SK-N-SH (cell line): ENCODE measurements around the gene PRKAA2. TPM values are rescaled to one million over a fixed set of nuclear protein-coding genes. Genes with fewer than 3 reads are reported as not detected.

ENCODE experiments used
- CTCF ChIA-PET: fragments of 300-600, 350-600 bp; formaldehyde crosslinking; extraction: SDS; loops from one replicate; lab custom pipeline; 2021; lab: Yijun Ruan, JAX
- POLR2A ChIA-PET: fragments of 350-600 bp; sonication (Branson Sonifier 250); formaldehyde crosslinking; extraction: SDS; loops from one replicate; lab custom pipeline; 2020; ENCODE audit warnings: antibody characterized with exemption, inconsistent platforms; lab: Yijun Ruan, JAX
- DNase-seq: peaks from one replicate; pipeline ENCODE4 v3.0.0; 2012
- H2AFZ ChIP-seq: fragments of 200-600 bp; sonication (generic); 2 replicates; pipeline ENCODE4 v1.8.1; 2016; ENCODE audit warnings: antibody characterized with exemption, mild to moderate bottlenecking, low read depth
- H3F3A ChIP-seq: fragments of 200-600 bp; sonication (generic); replicated peaks from 2 replicates; pipeline ENCODE3; 2016; ENCODE audit warnings: antibody characterized with exemption, mild to moderate bottlenecking; ENCODE audit not compliant: insufficient read depth
- H3K27ac ChIP-seq, 2 experiments: fragments of 200-500 bp in 1 of 2; fragments of 200-600 bp in 1 of 2; sonication (Bioruptor generic) in 1 of 2; sonication (generic), shearing (Covaris generic) in 1 of 2; 2 replicates each; pipeline versions ENCODE4 v1.5.1 to v1.6.1; 2014 to 2016; ENCODE audit warnings: low read depth in 2 of 2, inconsistent platforms in 1 of 2, low read length in 1 of 2, mild to moderate bottlenecking in 1 of 2, mixed read lengths in 1 of 2
- H3K27me3 ChIP-seq: fragments of 200-600 bp; sonication (generic), shearing (Covaris generic); 2 replicates; pipeline ENCODE4 v1.6.1; 2016; ENCODE audit warnings: mixed run types; ENCODE audit not compliant: insufficient read depth
- H3K36me3 ChIP-seq, 2 experiments: fragments of 200-500 bp in 1 of 2; fragments of 200-600 bp in 1 of 2; sonication (Bioruptor generic) in 1 of 2; sonication (generic) in 1 of 2; replicated peaks in 1 of 2; 2 replicates each; pipeline versions ENCODE3 to v1.5.1; 2014 to 2016; ENCODE audit warnings: low read length in 1 of 2, mild to moderate bottlenecking in 1 of 2; ENCODE audit not compliant: insufficient read depth in 2 of 2, control insufficient read depth in 1 of 2
- H3K4me1 ChIP-seq, 2 experiments: fragments of 200-500 bp in 1 of 2; fragments of 200-600 bp in 1 of 2; sonication (Bioruptor generic) in 1 of 2; sonication (generic), shearing (Covaris generic) in 1 of 2; 2 replicates each; pipeline versions ENCODE4 v1.5.1 to v1.6.1; 2014 to 2016; ENCODE audit warnings: low read depth in 1 of 2, low read length in 1 of 2, mixed run types in 1 of 2; ENCODE audit not compliant: insufficient read depth in 2 of 2, control insufficient read depth in 1 of 2
- H3K4me2 ChIP-seq: fragments of 200-600 bp; sonication (generic), shearing (Covaris generic); 2 replicates; pipeline ENCODE4 v1.6.1; 2017; ENCODE audit warnings: mixed run types
- H3K4me3 ChIP-seq, 2 experiments: fragments of 200-500 bp in 1 of 2; fragments of 200-600 bp in 1 of 2; sonication (Bioruptor generic) in 1 of 2; sonication (generic), shearing (Covaris generic) in 1 of 2; 2 replicates each; pipeline versions ENCODE4 v1.5.1 to v1.8.1; 2014 to 2016; ENCODE audit warnings: low read depth in 2 of 2, inconsistent platforms in 1 of 2, low read length in 1 of 2, mild to moderate bottlenecking in 1 of 2, mixed read lengths in 1 of 2, moderate library complexity in 1 of 2
- H3K79me2 ChIP-seq: fragments of 200-600 bp; sonication (generic); 2 replicates; pipeline ENCODE4 v1.8.1; 2017; ENCODE audit warnings: mild to moderate bottlenecking; ENCODE audit not compliant: insufficient read depth
- H3K9ac ChIP-seq: fragments of 200-600 bp; sonication (generic); 2 replicates; pipeline ENCODE4 v1.6.1; 2017; ENCODE audit warnings: mixed run types
- H3K9me2 ChIP-seq: fragments of 200-600 bp; sonication (generic); 2 replicates; pipeline ENCODE4 v1.6.1; 2017; ENCODE audit warnings: mixed run types
- H3K9me3 ChIP-seq: fragments of 200-600 bp; sonication (generic); 2 replicates; pipeline ENCODE4 v1.6.1; 2017; ENCODE audit warnings: mixed run types, mild to moderate bottlenecking, moderate library complexity
- H4K20me1 ChIP-seq: fragments of 200-600 bp; sonication (generic); 2 replicates; pipeline ENCODE4 v1.6.1; 2017; ENCODE audit warnings: mild to moderate bottlenecking, mixed run types; ENCODE audit not compliant: insufficient read depth
- CHD2 ChIP-seq: fragments of 150-350 bp; IDR thresholded peaks from 2 replicates; pipeline ENCODE4 v1.6.1; 2018; ENCODE audit warnings: low read length; ENCODE audit not compliant: partially characterized antibody
- FOSL2 ChIP-seq: IDR thresholded peaks from 2 replicates; pipeline ENCODE4 v1.4.0; 2012; ENCODE audit warnings: low read depth, mild to moderate bottlenecking, moderate library complexity, borderline replicate concordance
- GABPA ChIP-seq: IDR thresholded peaks from 2 replicates; pipeline ENCODE4 v1.4.0; 2012; ENCODE audit warnings: low read depth, mild to moderate bottlenecking
- JUND ChIP-seq: IDR thresholded peaks from 2 replicates; pipeline ENCODE4 v1.4.0; 2012
- MEF2A ChIP-seq: IDR thresholded peaks from 2 replicates; pipeline ENCODE4 v1.4.0; 2012; ENCODE audit warnings: low read depth, borderline replicate concordance
- NFIC ChIP-seq: IDR thresholded peaks from 2 replicates; pipeline ENCODE4 v1.4.0; 2012; ENCODE audit warnings: borderline replicate concordance
- NRF1 ChIP-seq: IDR thresholded peaks from 2 replicates; pipeline ENCODE4 v1.6.1; 2012; ENCODE audit warnings: low read depth, mild to moderate bottlenecking, low read length
- POLR2AphosphoS5 ChIP-seq: IDR thresholded peaks from 2 replicates; pipeline ENCODE4 v1.6.1; 2012; ENCODE audit warnings: low read depth, low read length
- RAD21 ChIP-seq: IDR thresholded peaks from 2 replicates; pipeline ENCODE4 v1.6.1; 2012; ENCODE audit warnings: mild to moderate bottlenecking, low read length
- RFX5 ChIP-seq: IDR thresholded peaks from 2 replicates; pipeline ENCODE4 v1.6.1; 2012; ENCODE audit warnings: mild to moderate bottlenecking, improper control_type of control experiment, low read length
- SIN3A ChIP-seq: IDR thresholded peaks from 2 replicates; pipeline ENCODE4 v1.6.1; 2012; ENCODE audit warnings: low read depth, mild to moderate bottlenecking, low read length, moderate library complexity, borderline replicate concordance
- TAF1 ChIP-seq: IDR thresholded peaks from 2 replicates; pipeline ENCODE4 v1.6.1; 2012; ENCODE audit warnings: low read depth, mild to moderate bottlenecking, low read length, moderate library complexity, borderline replicate concordance
- TCF12 ChIP-seq: IDR thresholded peaks from 2 replicates; pipeline ENCODE4 v1.4.0; 2012
- YY1 ChIP-seq: IDR thresholded peaks from 2 replicates; pipeline ENCODE4 v1.4.0; 2012; ENCODE audit warnings: low read depth, mild to moderate bottlenecking
- WGBS: methylation state at CpG from one replicate; pipeline ENCODE4 v1.1.6; 2017; ENCODE audit warnings: low lambda C conversion rate; 5-methylcytosine and 5-hydroxymethylcytosine counted together
- polyA plus RNA-seq, 3 experiments: library from polyadenylated mRNA; depleted of rRNA; stranded (reverse); fragments of >200 nt; gene quantifications; 2 replicates each; pipeline ENCODE4 v1.2.3, GENCODE V29; 2012
- TF ChIP-seq, protein P1 (sequence below): IDR thresholded peaks from 2 replicates; pipeline ENCODE4; 2012
- TF ChIP-seq, protein P2 (sequence below): IDR thresholded peaks from 2 replicates; pipeline ENCODE4 v1.4.0; 2012; ENCODE audit warnings: low read depth
- TF ChIP-seq, protein P3 (sequence below): fragments of 200-600 bp; sonication (generic); IDR thresholded peaks from 2 replicates; pipeline ENCODE4 v1.6.1; 2017; ENCODE audit warnings: antibody characterized with exemption, mild to moderate bottlenecking, moderate library complexity
- TF ChIP-seq, protein P4 (sequence below): IDR thresholded peaks from 2 replicates; pipeline ENCODE4 v1.4.0; 2012; ENCODE audit warnings: low read depth, borderline replicate concordance
- TF ChIP-seq, protein P5 (sequence below): fragments of 150-350 bp; IDR thresholded peaks from 2 replicates; pipeline ENCODE4 v1.6.1; 2016; ENCODE audit warnings: mild to moderate bottlenecking, low read depth, low read length

PRKAA2 gene
- polyA plus RNA-seq, 1 of the 3 experiments (the other 2 are of a cell fraction), result 1.5 TPM

DNA sequence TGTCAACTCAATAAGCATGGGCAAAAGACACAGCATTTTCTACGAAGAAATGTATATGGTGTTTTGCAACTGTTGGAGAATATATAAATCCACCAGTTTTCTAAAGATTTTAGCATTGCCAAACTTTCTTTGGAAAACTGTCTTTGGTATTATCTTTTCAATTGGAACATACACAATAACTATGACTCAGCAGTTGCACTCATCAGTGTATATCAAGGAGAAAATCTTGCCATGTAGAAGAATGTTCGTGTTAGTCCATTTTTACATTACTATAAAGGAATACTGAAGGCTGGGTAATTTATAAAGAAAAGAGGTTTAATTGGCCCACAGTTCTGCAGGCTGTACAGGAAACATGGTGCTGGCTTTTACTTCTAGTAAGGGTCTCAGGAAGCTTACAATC lies 41.1 kb downstream of the PRKAA2 start:
- no peaks in the 10 kb centered on the region for H4K20me1 ChIP-seq
- H3K9ac ChIP-seq, result no peak overlapping the region
- ChIA-PET POLR2A (no interaction called here), CTCF (no interaction called here)
- peaks cover 0 to 2% of the 10 kb centered on the region in 2 experiments for H3K36me3 ChIP-seq
- no peaks in the 10 kb centered on the region for H3K79me2 ChIP-seq
- H3K4me1 ChIP-seq, result peaks cover 0 to 6% of the 10 kb centered on the region in 2 experiments; a peak in 1 of 4 replicates
- H3K9me3 ChIP-seq, result peaks cover 4% of the 10 kb centered on the region; the same call in 1 of the 2 replicates
- H3K4me3 ChIP-seq, result no peak overlapping the region
- no peaks in the 10 kb centered on the region for H3K27me3 ChIP-seq
- H2AFZ ChIP-seq, result no peak overlapping the region
- H3K9me2 ChIP-seq, result no peaks in the 10 kb centered on the region
- 0 out of 2 replicates have a peak overlapping the region, but pooled peaks have one; percentile 30 for H3K4me2 ChIP-seq
- TF ChIP-seq NFIC (peak; percentile 16; the same call in 1 of the 2 replicates), JUND (0 out of 2 replicates have a peak, but pooled peaks have one; percentile 27), FOSL2 (peak; percentile 52; the same call in 1 of the 2 replicates), TCF12 (no peak), GABPA (no peak)
- TF ChIP-seq, protein P1, sequence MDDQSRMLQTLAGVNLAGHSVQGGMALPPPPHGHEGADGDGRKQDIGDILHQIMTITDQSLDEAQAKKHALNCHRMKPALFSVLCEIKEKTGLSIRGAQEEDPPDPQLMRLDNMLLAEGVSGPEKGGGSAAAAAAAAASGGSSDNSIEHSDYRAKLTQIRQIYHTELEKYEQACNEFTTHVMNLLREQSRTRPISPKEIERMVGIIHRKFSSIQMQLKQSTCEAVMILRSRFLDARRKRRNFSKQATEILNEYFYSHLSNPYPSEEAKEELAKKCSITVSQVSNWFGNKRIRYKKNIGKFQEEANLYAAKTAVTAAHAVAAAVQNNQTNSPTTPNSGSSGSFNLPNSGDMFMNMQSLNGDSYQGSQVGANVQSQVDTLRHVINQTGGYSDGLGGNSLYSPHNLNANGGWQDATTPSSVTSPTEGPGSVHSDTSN, result 0 out of 2 replicates have a peak, but pooled peaks have one; percentile 19
- DNase-seq, result no peak
- peak overlapping the region in 1 of 2 experiments; percentile 24; a peak in 1 of 4 replicates for H3K27ac ChIP-seq
- 76% methylated on average over 2 of the region's 2 CpGs for WGBS
- peaks cover 13% of the 10 kb centered on the region for H3F3A ChIP-seq

DNA sequence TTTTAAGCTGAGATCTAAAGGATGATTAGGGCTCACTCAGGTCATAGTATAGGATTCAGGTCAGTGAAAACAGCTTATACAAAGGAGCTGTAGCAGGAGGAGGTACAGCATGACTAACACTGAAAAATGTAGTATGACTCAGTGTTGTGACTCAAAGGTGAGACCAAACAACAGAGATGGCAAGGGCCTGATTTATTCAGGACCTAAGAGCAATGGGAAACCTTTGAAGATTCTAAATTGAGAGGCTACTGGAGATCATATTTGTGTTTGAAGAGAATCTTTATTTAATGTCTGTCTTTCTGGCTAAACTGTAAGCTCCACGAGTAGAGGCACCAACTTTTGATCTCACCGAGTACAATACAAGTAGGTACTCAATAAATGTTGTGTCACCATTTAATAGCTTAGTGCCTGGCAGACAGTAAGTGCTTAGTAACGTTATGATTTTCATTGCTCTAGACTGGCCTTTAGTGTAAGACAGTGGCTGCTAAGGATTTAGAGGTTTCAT lies 43.5 kb downstream of the PRKAA2 start:
- Histone ChIP-seq H3K36me3 (peaks cover 1 to 2% of the 10 kb centered on the region in 2 experiments), H3K9me3 (peaks cover 4% of the 10 kb centered on the region; the same call in 1 of the 2 replicates), H3K4me2 (peak overlapping the region; percentile 23; the same call in 1 of the 2 replicates), H2AFZ (no peak overlapping the region), H3K4me1 (peaks cover 0 to 6% of the 10 kb centered on the region in 2 experiments; a peak in 1 of 4 replicates), H3K9me2 (no peaks in the 10 kb centered on the region), H3K4me3 (no peak overlapping the region), H3F3A (peaks cover 13% of the 10 kb centered on the region), H4K20me1 (no peaks in the 10 kb centered on the region), H3K27me3 (no peaks in the 10 kb centered on the region), H3K9ac (no peak overlapping the region), H3K79me2 (no peaks in the 10 kb centered on the region), H3K27ac (peak overlapping the region in 1 of 2 experiments; percentile 54; a peak in 2 of 4 replicates)
- CTCF ChIA-PET, result interaction anchor here (0.9 kb wide), 1 partner anchor 21 kb away, joined by 4 read pairs; no protein-coding TSS in a partner anchor
- WGBS, result 43% methylated on average over 3 of the region's 3 CpGs
- DNase-seq, result no peak
- POLR2A ChIA-PET, result no interaction called here
- no peak; the same call in 1 of the 2 replicates for TF ChIP-seq POLR2AphosphoS5
- TF ChIP-seq, protein P2, sequence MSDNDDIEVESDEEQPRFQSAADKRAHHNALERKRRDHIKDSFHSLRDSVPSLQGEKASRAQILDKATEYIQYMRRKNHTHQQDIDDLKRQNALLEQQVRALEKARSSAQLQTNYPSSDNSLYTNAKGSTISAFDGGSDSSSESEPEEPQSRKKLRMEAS, result 0 out of 2 replicates have a peak, but pooled peaks have one; percentile 41
- TF ChIP-seq, protein P3, sequence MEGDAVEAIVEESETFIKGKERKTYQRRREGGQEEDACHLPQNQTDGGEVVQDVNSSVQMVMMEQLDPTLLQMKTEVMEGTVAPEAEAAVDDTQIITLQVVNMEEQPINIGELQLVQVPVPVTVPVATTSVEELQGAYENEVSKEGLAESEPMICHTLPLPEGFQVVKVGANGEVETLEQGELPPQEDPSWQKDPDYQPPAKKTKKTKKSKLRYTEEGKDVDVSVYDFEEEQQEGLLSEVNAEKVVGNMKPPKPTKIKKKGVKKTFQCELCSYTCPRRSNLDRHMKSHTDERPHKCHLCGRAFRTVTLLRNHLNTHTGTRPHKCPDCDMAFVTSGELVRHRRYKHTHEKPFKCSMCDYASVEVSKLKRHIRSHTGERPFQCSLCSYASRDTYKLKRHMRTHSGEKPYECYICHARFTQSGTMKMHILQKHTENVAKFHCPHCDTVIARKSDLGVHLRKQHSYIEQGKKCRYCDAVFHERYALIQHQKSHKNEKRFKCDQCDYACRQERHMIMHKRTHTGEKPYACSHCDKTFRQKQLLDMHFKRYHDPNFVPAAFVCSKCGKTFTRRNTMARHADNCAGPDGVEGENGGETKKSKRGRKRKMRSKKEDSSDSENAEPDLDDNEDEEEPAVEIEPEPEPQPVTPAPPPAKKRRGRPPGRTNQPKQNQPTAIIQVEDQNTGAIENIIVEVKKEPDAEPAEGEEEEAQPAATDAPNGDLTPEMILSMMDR, result no peak
- TF ChIP-seq, protein P1, result peak; percentile 68
- no peak for TF ChIP-seq SIN3A
- TF ChIP-seq MEF2A, result no peak
- peak; percentile 92 for TF ChIP-seq JUND
- TF ChIP-seq RAD21, result no peak
- TF ChIP-seq TAF1, result no peak
- no peak for TF ChIP-seq CHD2
- peak; percentile 98 for TF ChIP-seq FOSL2
- TF ChIP-seq NRF1, result no peak
- TF ChIP-seq, protein P4, sequence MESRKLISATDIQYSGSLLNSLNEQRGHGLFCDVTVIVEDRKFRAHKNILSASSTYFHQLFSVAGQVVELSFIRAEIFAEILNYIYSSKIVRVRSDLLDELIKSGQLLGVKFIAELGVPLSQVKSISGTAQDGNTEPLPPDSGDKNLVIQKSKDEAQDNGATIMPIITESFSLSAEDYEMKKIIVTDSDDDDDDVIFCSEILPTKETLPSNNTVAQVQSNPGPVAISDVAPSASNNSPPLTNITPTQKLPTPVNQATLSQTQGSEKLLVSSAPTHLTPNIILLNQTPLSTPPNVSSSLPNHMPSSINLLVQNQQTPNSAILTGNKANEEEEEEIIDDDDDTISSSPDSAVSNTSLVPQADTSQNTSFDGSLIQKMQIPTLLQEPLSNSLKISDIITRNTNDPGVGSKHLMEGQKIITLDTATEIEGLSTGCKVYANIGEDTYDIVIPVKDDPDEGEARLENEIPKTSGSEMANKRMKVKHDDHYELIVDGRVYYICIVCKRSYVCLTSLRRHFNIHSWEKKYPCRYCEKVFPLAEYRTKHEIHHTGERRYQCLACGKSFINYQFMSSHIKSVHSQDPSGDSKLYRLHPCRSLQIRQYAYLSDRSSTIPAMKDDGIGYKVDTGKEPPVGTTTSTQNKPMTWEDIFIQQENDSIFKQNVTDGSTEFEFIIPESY, result no peak
- TF ChIP-seq, protein P5, sequence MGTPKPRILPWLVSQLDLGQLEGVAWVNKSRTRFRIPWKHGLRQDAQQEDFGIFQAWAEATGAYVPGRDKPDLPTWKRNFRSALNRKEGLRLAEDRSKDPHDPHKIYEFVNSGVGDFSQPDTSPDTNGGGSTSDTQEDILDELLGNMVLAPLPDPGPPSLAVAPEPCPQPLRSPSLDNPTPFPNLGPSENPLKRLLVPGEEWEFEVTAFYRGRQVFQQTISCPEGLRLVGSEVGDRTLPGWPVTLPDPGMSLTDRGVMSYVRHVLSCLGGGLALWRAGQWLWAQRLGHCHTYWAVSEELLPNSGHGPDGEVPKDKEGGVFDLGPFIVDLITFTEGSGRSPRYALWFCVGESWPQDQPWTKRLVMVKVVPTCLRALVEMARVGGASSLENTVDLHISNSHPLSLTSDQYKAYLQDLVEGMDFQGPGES, result no peak
- no peak for TF ChIP-seq RFX5
- TF ChIP-seq YY1, result no peak
